GM12878 (cell line): ENCODE results near the gene CDH15. TPM values are rescaled to one million over a fixed set of nuclear protein-coding genes. Genes with fewer than 3 reads are reported as not detected.
A peak's percentile ranks its signal among the peaks of the same experiment; 100 is the strongest.

ENCODE experiments used
- ATAC-seq: fragments of 200-7000 bp; cut with Tn5 transposase; 3 replicates; pipeline ENCODE4 v1.9.1; 2020; ENCODE audit warnings: mild to moderate bottlenecking, moderate library complexity
- BruUV-seq: library from RNA; stranded (reverse); fragments of 400-500 nt; replicated peaks from 2 replicates; lab custom pipeline; 2021; lab: Mats Ljungman, UMichigan
- CTCF ChIA-PET: fragments of 300-600 bp; sonication (Branson Sonifier 250); formaldehyde crosslinking; extraction: SDS; loops from one replicate; lab custom pipeline; 2021; ENCODE audit warnings: inconsistent platforms; lab: Yijun Ruan, JAX
- POLR2A ChIA-PET: fragments of 350-600 bp; formaldehyde crosslinking; extraction: SDS; loops from one replicate; lab custom pipeline; 2021; ENCODE audit warnings: inconsistent platforms; lab: Charles Lee
- RAD21 ChIA-PET: fragments of 300-600 bp; sonication (Branson Sonifier 250); formaldehyde crosslinking; loops from one replicate; lab custom pipeline; 2023; ENCODE audit warnings: antibody characterized with exemption; ENCODE audit not compliant: unreplicated experiment; lab: Charles Lee
- SMC1A ChIA-PET: fragments of 300-600 bp; sonication (Branson Sonifier 250); formaldehyde crosslinking; loops from one replicate; lab custom pipeline; 2023; ENCODE audit not compliant: unreplicated experiment, uncharacterized antibody; lab: Charles Lee
- DNase-seq: peaks from one replicate; pipeline ENCODE4 v3.0.0-alpha.2; 2011; ENCODE audit warnings: low read depth, low spot score
- FAIRE-seq: peaks from 3 replicates; lab custom pipeline; 2011; peaks lifted over from hg19 to GRCh38; lab: Jason Lieb, UNC
- H2AFZ ChIP-seq: 2 replicates; pipeline ENCODE4 v1.6.0; 2011; ENCODE audit warnings: low read depth, low read length, control low read depth; ENCODE audit not compliant: control insufficient read depth
- H3K27ac ChIP-seq: 2 replicates; pipeline ENCODE4 v1.5.1; 2011; ENCODE audit warnings: control low read depth; ENCODE audit not compliant: control insufficient read depth, insufficient read depth
- H3K27me3 ChIP-seq, 2 experiments: replicated peaks in 1 of 2; 2 replicates each; pipeline versions ENCODE4 v1.6.0 to v1.6.1; 2011; ENCODE audit warnings: low read length in 1 of 2; ENCODE audit not compliant: control insufficient read depth in 2 of 2, insufficient read depth in 2 of 2
- H3K36me3 ChIP-seq, 2 experiments: 2 replicates each; pipeline ENCODE4 v1.5.1; 2011; ENCODE audit warnings: low read length in 1 of 2; ENCODE audit not compliant: control insufficient read depth in 2 of 2, insufficient read depth in 2 of 2
- H3K4me1 ChIP-seq: 2 replicates; pipeline ENCODE4 v1.6.1; 2011; ENCODE audit warnings: mild to moderate bottlenecking, low read length, moderate library complexity, mixed read lengths; ENCODE audit not compliant: control insufficient read depth, insufficient read depth
- H3K4me2 ChIP-seq: 2 replicates; pipeline ENCODE4 v1.6.0; 2011; ENCODE audit warnings: control low read depth; ENCODE audit not compliant: control insufficient read depth, insufficient read depth
- H3K4me3 ChIP-seq: fragments of 200-600 bp; sonication (generic); 2 replicates; pipeline ENCODE4 v1.5.1; 2016
- H3K79me2 ChIP-seq: 2 replicates; pipeline ENCODE4 v1.6.0; 2011; ENCODE audit warnings: low read length; ENCODE audit not compliant: control insufficient read depth, insufficient read depth
- H3K9ac ChIP-seq: 2 replicates; pipeline ENCODE4 v1.8.0; 2011; ENCODE audit warnings: low read length, control low read depth, mixed read lengths; ENCODE audit not compliant: control insufficient read depth, insufficient read depth
- H3K9me3 ChIP-seq: replicated peaks from 3 replicates; pipeline ENCODE4 v1.5.1; 2011; ENCODE audit warnings: mild to moderate bottlenecking, low read length; ENCODE audit not compliant: control insufficient read depth, insufficient read depth
- H4K20me1 ChIP-seq: 2 replicates; pipeline ENCODE4 v1.6.0; 2011; ENCODE audit not compliant: control insufficient read depth, insufficient read depth
- BCL11A ChIP-seq: IDR thresholded peaks from 2 replicates; pipeline ENCODE4 v1.6.1; 2011; ENCODE audit warnings: low read depth, low read length
- EGR1 ChIP-seq, 2 experiments: IDR thresholded peaks; 1 replicate in 1 of 2; 2 replicates in 1 of 2; pipeline ENCODE4 v1.6.1; 2011 to 2012; ENCODE audit warnings: low read depth in 2 of 2, low read length in 2 of 2, borderline replicate concordance in 1 of 2, mild to moderate bottlenecking in 1 of 2, moderate library complexity in 1 of 2
- FOXK2 ChIP-seq: fragments of 450-650 bp; IDR thresholded peaks from 2 replicates; pipeline ENCODE4 v1.6.1; 2017; ENCODE audit warnings: mild to moderate bottlenecking, moderate library complexity
- SRF ChIP-seq, 2 experiments: IDR thresholded peaks; 2 replicates each; pipeline ENCODE4 v1.6.1; 2011; ENCODE audit warnings: low read depth in 2 of 2, low read length in 2 of 2, mild to moderate bottlenecking in 1 of 2, moderate library complexity in 1 of 2
- SUZ12 ChIP-seq: fragments of 200-600 bp; sonication (generic); IDR thresholded peaks from one replicate; pipeline ENCODE4 v1.6.1; 2018; ENCODE audit warnings: antibody characterized with exemption, mild to moderate bottlenecking; ENCODE audit not compliant: unreplicated experiment
- WGBS: methylation state at CpG from one replicate; pipeline ENCODE4 v1.1.6; 2016; ENCODE audit warnings: low lambda C conversion rate; ENCODE audit not compliant: insufficient replicate concordance, insufficient coverage; ENCODE audit errors: missing lambda C conversion rate; 5-methylcytosine and 5-hydroxymethylcytosine counted together
- in situ Hi-C: fragments of 300-500 bp; cut with MboI; formaldehyde crosslinking; loops from 9 replicates; pipeline ENCODE4 v1.14.3; 2018; ENCODE audit warnings: mixed read lengths
- intact Hi-C: fragments of 100-400 bp; cut with micrococcal nuclease; formaldehyde crosslinking; loops from one replicate; pipeline ENCODE4 v1.14.2; 2022; ENCODE audit not compliant: unreplicated experiment
- polyA plus RNA-seq, 11 experiments: library from polyadenylated mRNA; depleted of rRNA in 4 of 11; unstranded in 6 of 11; stranded (reverse) in 5 of 11; fragments of >200 nt; fragmentation: Nextera tagmentation in 4 of 11; fragmentation: Illumina TruSeq in 1 of 11; extraction: Ambion mirVana in 4 of 11; extraction: Trizol in 1 of 11; gene quantifications; 1 replicate in 1 of 11; 2 replicates in 10 of 11; pipeline versions ENCODE4 v1.2.1 to v1.2.3, GENCODE V29; 2011 to 2016; ENCODE audit warnings: inconsistent platforms in 2 of 11, missing spikeins in 2 of 11, low read depth in 1 of 11
- total RNA-seq, 4 experiments: library from RNA; depleted of rRNA in 3 of 4; stranded (reverse); fragments of >200 nt in 3 of 4; fragmentation: Illumina TruSeq in 1 of 4; extraction: Trizol in 1 of 4; gene quantifications; 2 replicates each; pipeline versions ENCODE4 v1.2.1 to v1.2.3, GENCODE V29; 2013 to 2021

CDH15 gene
- total and polyA plus RNA-seq, 10 of the 15 experiments (the other 5 are each of a cell fraction or from before 2014, with no cell fraction given) = 0.02 to 0.06 TPM; not detected in 8

DNA sequence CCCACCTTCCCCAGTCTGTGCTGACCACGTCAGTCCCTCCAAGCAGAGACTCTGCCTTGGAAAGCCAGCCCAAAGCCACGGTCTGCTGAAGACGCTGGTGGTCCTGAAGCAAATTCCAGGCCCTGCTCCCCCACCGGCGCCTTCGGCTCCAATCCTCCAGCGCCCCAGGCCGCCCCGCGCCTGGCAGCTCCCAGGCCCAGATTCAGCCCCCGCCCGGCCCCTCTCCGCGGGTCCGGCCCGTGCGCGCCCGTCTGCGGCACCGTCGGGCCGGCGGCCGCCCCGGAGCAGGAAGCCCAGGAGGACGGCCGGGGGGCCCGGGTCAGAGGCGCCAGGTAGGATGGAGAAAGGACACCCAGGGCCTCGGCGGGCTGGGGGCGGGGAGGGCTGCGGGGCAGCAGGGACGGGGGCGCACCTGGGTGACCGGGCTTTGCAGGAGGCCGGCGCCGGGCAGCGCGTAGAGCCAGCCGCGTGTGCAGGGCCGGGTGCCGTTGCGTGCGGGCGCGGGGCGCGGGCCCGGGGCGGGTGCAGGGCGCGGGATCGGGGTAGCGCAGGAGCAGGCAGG is 29.4 kb downstream of the CDH15 start:
- ATAC-seq = no peak
- 54% methylated on average over 9 of the region's 58 CpGs for WGBS
- H3K4me2 ChIP-seq = no peak overlapping the region

DNA sequence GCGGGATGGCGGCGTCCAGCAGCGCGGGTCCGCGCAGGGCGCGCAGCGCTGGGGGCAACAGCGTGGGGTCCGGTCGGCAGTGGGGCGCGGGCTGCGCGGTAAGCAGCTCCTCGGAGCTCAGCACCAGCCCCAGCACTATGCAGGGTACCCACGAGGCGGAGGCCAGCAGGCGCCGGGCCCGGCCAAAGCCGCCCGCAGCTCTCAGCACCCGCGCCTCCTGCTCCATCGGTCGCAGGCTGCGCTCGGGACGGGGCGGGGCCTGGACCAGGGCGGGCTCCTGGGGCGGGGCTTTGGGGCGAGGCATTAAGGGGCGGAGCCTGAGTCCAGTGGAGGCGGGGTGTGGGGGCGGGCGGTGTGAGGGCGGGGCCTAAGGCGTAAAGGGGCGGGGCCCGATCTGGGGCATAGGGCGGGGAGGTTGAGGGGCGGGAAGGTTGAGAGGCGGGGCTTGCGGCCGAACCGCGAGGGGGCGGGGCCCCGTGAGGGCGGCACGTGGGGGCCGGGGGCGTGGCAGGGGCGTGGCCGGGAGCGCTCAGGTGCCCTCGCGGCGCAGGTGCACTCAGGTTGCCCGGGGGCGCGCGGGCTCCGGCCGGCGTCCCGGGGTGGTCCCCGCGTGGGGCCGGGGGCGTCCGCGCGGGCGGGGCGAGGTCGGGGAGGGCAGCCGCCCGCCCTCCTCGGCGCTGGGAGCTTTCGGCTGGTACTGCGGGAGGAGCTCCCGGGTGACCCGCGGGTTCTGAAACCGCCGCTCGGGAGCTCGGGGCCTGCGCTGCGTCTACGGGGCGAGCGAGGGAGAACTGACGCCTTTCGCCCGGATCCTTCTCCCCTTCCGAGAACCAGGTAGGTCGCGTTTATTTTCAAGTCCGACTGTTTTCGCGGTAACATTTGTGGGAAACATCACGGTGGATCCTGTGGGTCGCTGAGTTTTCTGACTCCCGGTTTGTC is 30.2 kb downstream of the CDH15 start:
- H2AFZ ChIP-seq = no peak overlapping the region
- BruUV-seq = no TSS peak
- DNase-seq = no peak
- H3K4me2 ChIP-seq = no peak overlapping the region
- H3K36me3 ChIP-seq = no peaks in the 10 kb centered on the region
- no peaks in the 10 kb centered on the region for H3K79me2 ChIP-seq
- intact Hi-C loops = no loop called here
- H4K20me1 ChIP-seq = no peaks in the 10 kb centered on the region
- peak; percentile 62 for ATAC-seq
- WGBS = 26% methylated on average over 50 of the region's 111 CpGs
- in situ Hi-C loops = no loop called here
- ChIA-PET RAD21 (no interaction called here), SMC1A (no interaction called here), POLR2A (no interaction called here), CTCF (no interaction called here)
- peak; percentile 69 for FAIRE-seq
- H3K27me3 ChIP-seq = peaks cover 3 to 9% of the 10 kb centered on the region in 2 experiments; a peak in 3 of 4 replicates
- H3K9ac ChIP-seq = no peak overlapping the region
- H3K4me1 ChIP-seq = no peaks in the 10 kb centered on the region
- H3K27ac ChIP-seq = no peak overlapping the region
- TF ChIP-seq FOXK2 (no peak), BCL11A (no peak), EGR1 (IDR thresholded peaks at IDR 0.05; ENCODE audit: borderline replicate concordance in 1 of 2, low read depth in 2 of 2, low read length in 2 of 2) (0 out of 3 replicates have a peak, but pooled peaks of 1 of the 2 experiments have one; percentile 17)
- no peak overlapping the region for H3K4me3 ChIP-seq
- H3K9me3 ChIP-seq = peaks cover 3% of the 10 kb centered on the region; the same call in 1 of the 3 replicates

More for the DNA sequence above, 29.4 kb downstream of the CDH15 start:
- ChIA-PET SMC1A (no interaction called here), CTCF (no interaction called here), POLR2A (no interaction called here), RAD21 (no interaction called here)
- no peaks in the 10 kb centered on the region for H3K79me2 ChIP-seq
- in situ Hi-C loops = no loop called here
- TF ChIP-seq SUZ12 = peak; percentile 30
- TF ChIP-seq SRF (IDR thresholded peaks at IDR 0.05; ENCODE audit: low read depth in 2 of 2, low read length in 2 of 2) = no peak
- H3K36me3 ChIP-seq = no peaks in the 10 kb centered on the region
- no peak overlapping the region for H3K9ac ChIP-seq
- no peaks in the 10 kb centered on the region for H3K4me1 ChIP-seq
- peaks cover 3% of the 10 kb centered on the region; the same call in 1 of the 3 replicates for H3K9me3 ChIP-seq
- BruUV-seq = no TSS peak
- no peak overlapping the region for H2AFZ ChIP-seq
- DNase-seq (no peak), FAIRE-seq (no peak)
- no peak overlapping the region for H3K27ac ChIP-seq
- H4K20me1 ChIP-seq = no peaks in the 10 kb centered on the region
- H3K27me3 ChIP-seq = peaks cover 3 to 9% of the 10 kb centered on the region in 2 experiments; a peak in 3 of 4 replicates
- H3K4me3 ChIP-seq = no peak overlapping the region
- intact Hi-C loops = no loop called here
